RCC 7860 (cell line): Measurements from ENCODE around the gene VOPP1.

Experiments
- DNase-seq: peaks from one replicate; pipeline ENCODE4 v3.0.0-alpha.2; 2015; ENCODE audit warnings: low spot score
- FAIRE-seq: peaks from 2 replicates; lab custom pipeline; 2012; peaks lifted over from hg19 to GRCh38; lab: Jason Lieb, UNC

VOPP1 gene

GRCh38 chr7:55494951-55495350 lies 77.4 kb downstream of the VOPP1 start:
- no peak for FAIRE-seq
- no peak for DNase-seq

- DNase-seq, result no peak
- no peak for FAIRE-seq
Measured at GRCh38 chr7:55493408-55493807, 78.9 kb downstream of the VOPP1 start.

- no peak for FAIRE-seq
- no peak for DNase-seq
Measured at GRCh38 chr7:55491346-55491745, 81.0 kb downstream of the VOPP1 start.

- FAIRE-seq, result no peak
- no peak for DNase-seq
Measured at GRCh38 chr7:55490099-55490498, 82.2 kb downstream of the VOPP1 start.

GRCh38 chr7:55489552-55489951 lies 82.8 kb downstream of the VOPP1 start:
- no peak for FAIRE-seq
- no peak for DNase-seq

GRCh38 chr7:55488804-55489340 lies 83.4 kb downstream of the VOPP1 start:
- DNase-seq (no peak), FAIRE-seq (no peak)

GRCh38 chr7:55488216-55488615 lies 84.1 kb downstream of the VOPP1 start:
- no peak for FAIRE-seq
- no peak for DNase-seq

GRCh38 chr7:55486991-55487390 lies 85.3 kb downstream of the VOPP1 start:
- no peak for DNase-seq

GRCh38 chr7:55486192-55486590 lies 86.1 kb downstream of the VOPP1 start:
- DNase-seq (no peak), FAIRE-seq (no peak)

More at GRCh38 chr7:55486991-55487390, 85.3 kb downstream of the VOPP1 start:
- no peak for FAIRE-seq

GRCh38 chr7:55485501-55486191 lies 86.7 kb downstream of the VOPP1 start:
- no peak for DNase-seq
- FAIRE-seq, result no peak

- FAIRE-seq, result no peak
- no peak for DNase-seq
Measured at GRCh38 chr7:55484834-55485233, 87.5 kb downstream of the VOPP1 start.

GRCh38 chr7:55484241-55484640 lies 88.1 kb downstream of the VOPP1 start:
- FAIRE-seq (no peak), DNase-seq (no peak)

GRCh38 chr7:55483046-55483445 lies 89.3 kb downstream of the VOPP1 start:
- no peak for FAIRE-seq

GRCh38 chr7:55481155-55481554 lies 91.1 kb downstream of the VOPP1 start:
- DNase-seq (no peak), FAIRE-seq (no peak)

More at GRCh38 chr7:55483046-55483445, 89.3 kb downstream of the VOPP1 start:
- no peak for DNase-seq

GRCh38 chr7:55478700-55479099 lies 93.6 kb downstream of the VOPP1 start:
- no peak for DNase-seq
- no peak for FAIRE-seq

GRCh38 chr7:55477781-55478374 lies 94.4 kb downstream of the VOPP1 start:
- DNase-seq (peak; percentile 89), FAIRE-seq (peak; percentile 95)

- DNase-seq (no peak), FAIRE-seq (no peak)
Measured at GRCh38 chr7:55476852-55477780, 95.2 kb downstream of the VOPP1 start.

- DNase-seq (peak; percentile 25), FAIRE-seq (no peak)
Measured at GRCh38 chr7:55475855-55476803, 96.2 kb downstream of the VOPP1 start.

- DNase-seq, result no peak
- no peak for FAIRE-seq
Measured at GRCh38 chr7:55474944-55475854, 97.1 kb downstream of the VOPP1 start.
